NCI-H2171 (cell line): ENCODE results near the gene ARHGAP32.

Experiments used
- DNase-seq: peaks from one replicate; lab custom pipeline; 2025; lab: John Stamatoyannopoulos, UW

The ARHGAP32 gene

DNA sequence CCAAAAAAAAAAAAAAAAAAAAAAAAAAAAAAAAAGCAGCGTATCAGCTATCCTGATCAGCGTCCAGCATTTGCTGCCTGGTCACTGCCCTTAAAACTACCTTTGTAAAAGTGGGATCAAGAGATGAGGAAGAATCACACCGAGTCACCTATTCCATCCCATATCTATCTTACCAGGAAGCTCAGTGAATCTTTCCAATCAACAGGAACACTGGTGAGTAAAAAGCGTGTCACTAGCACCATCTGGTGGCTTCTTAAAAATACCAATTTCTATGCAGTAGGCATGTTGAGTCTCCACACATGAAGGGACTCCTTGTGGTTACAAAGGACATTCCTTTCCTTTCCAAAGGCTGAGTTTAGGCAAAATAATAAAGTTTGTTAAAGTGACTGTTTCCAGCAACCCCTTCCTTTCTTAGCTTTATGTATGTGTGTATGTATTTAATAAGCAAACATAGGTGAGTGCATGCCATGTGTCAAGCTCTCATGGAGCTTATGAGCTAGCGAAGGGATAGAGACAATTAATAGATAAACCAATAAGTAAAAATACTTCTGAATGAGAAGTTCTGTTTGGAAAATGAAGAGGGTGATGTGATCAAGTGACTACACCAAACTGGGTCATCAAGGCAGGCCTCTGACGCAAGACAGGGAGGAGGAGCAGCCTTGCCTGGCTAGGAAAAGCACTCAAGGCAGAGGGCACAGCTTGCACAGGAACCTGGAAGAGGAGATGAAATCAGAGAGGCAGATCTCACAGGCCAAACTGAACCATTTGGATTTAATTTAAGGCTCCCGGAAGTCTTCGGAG is 235.5 kb downstream of the ARHGAP32 start:
- peak; percentile 54 for DNase-seq

DNA sequence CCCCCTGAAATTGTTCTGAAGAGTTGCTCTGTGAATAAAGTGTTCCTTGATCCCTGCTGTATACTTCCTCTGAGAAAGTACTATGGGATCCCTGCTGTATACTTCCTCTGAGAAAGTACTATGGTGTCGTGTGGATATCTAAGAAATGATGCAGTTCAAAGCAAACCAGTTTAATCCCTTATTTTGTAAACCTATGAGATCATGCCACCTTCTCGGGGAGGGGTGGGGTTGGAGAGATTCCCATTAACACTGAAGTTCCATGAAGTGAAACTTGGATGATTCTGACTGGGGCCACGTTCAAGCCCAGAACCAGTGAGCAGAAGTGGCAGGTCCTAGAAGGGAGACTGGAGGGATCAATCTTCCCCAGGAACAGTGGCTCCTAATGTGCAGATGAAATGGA is 236.5 kb downstream of the ARHGAP32 start:
- no peak for DNase-seq

DNA sequence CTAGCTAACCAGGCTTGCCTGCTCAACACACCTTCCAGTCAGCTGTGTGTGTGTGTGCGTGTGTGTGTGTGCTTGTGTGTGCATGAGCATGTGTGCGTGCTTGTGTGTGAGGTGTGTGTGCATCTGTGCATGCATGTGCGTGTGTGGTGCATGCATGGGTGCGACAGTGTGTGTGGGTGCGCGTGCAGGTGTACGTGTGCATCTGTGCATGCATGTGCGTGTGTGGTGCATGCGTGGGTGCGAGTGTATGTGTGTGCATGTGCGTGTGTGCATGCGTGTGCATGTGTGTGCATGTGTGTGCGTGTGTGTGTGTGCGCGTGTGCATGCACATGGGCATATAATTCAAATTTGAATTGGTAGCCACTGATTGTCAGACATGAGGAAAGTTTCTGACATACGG is 239.0 kb downstream of the ARHGAP32 start:
- DNase-seq, result no peak

DNA sequence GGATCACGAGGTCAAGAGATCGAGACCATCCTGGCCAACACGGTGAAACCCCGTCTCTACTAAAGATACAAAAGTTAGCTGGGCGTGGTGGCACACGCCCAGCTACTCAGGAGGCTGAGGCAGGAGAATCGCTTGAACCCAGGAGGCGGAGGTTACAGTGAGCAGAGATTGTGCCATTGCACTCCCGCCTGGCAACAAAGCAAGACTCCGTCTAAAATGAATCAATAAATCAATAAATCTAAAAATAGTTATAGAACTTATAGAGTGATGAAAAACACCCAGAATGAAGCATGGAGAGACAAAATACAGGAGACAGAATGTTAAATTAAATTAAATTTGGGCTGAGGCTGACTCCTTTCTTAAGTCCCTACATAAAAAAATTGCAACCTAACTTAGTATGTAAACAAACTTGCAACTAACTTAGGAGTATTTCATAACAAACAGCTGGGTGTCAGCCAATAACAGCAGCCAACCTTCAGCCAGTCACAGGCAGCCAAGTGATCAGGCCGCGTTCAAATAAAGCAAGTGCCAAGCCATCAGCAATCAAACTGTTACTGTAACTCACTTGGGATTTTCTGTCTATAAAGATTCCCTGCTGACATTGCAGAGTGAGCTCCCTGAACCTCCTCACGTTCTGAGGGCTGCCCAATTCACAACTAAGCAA is 242.2 kb downstream of the ARHGAP32 start:
- DNase-seq, result no peak

DNA sequence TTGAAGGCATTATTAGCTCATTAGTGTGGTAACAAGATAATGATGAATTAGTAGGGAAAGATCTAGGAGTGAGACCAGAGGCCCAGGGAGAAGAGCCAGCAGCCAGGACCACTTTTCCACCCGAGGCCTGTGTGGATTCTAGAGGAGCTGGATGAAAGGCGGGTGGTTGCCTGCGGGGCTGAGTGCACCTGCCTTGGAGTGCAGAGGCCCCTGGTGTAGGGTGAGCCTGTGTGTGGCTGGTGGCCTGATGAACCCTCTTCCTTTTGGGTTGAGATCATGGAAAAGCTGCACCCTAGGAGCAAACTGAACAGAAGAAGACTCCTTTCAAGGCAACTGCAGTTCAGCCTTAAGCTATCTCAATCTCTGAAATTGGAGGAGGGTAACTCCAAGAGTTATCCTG is 243.5 kb downstream of the ARHGAP32 start:
- DNase-seq, result no peak

DNA sequence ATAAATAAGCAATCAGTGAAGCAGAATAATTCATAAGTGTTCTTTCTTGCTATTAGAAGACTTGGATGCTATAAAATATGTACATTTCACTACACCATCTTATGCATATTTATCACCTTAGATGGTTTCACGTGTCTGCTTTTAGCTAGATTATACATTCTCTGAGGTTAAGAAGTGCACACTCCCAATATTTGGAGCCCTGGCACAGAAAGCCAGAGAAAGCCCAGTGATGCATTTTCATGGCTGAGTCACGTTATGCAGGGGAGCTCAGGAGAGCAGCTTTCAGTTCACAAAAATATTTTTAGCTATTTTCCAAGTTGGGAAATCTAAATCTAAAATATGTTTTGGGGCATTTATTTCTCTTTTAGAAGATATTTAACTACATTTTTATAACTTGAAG is 244.4 kb downstream of the ARHGAP32 start:
- DNase-seq, result no peak

DNA sequence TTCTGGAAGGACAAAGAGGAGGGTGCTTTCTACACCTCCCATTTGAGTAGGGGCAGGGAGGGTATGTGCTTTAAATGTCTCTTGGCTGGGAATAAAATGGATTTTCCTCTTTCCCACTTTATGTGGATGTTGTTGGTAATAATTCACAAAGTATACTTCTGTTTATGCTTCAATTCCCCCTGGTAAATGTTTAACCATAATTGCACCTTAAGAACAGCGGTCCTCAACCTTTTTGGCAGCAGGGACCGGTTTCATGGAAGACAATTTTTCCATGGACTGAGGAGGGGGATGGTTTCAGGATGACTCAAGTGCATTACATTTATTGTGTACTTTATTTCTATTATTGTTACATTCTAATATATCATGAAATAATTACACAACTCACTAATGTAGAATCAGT is 245.5 kb downstream of the ARHGAP32 start:
- DNase-seq, result no peak

DNA sequence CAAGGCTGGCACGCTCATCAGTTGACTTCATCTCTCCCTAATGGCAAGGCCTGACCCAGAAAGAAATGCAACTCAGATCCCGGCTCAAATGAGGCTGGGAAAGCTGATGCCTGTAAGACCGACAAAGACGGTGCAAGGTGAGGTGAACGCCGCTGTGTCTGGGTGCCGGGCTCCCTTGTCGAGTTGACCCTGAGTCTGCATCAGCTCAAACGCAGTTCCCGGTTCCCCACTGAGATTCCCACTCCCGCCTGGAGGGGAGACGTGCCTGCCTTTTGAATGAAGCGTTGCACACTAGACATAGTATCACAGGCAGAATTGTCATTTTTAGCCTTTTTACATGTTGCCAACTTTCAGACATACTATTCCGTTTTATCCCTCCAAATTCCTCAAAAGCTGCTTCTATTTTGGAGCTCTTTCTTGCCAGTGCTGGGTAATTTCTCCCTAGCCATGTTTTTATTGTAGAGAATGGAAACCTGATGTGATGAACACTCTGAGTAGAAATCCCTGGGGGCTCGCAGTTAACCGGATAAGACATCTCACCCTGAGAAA is 248.6 kb downstream of the ARHGAP32 start:
- DNase-seq, result no peak

DNA sequence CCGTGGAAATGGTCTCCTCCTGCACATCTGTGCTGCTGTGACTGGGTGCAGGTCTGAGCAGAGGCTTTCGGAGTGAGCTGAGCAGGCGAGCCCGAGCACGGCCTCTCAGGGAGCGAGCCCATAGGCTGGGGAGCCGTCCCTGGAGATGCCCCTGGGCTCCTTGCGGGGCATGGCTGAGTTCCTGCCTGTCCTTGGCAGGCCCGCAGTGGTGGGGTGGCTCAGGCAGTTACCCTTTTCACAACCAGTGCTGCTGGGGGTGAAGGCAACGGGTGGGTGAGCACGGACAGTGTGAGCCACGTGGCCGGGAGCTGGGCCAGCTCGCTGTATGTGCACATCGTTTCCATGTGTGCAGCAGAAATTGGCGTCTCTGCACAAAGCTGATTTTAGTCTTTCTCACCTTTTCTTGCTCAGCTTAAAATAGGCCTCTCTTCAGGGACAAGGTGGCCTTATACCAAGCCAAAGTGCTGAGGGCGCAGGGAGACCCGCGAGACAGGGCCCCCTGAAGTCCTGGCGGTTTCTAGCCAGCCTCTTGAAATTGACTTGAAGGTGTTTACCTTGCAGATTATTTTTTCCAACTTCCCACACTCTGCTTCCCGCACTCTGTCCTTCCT is 249.2 kb downstream of the ARHGAP32 start, which contains the start of gene TP53AIP1:
TP53AIP1 (minus strand) TSS at position 55 of the 611 bp plus-strand sequence. CDS start 5,053 bp downstream, outside the sequence.
- DNase-seq, result no peak

DNA sequence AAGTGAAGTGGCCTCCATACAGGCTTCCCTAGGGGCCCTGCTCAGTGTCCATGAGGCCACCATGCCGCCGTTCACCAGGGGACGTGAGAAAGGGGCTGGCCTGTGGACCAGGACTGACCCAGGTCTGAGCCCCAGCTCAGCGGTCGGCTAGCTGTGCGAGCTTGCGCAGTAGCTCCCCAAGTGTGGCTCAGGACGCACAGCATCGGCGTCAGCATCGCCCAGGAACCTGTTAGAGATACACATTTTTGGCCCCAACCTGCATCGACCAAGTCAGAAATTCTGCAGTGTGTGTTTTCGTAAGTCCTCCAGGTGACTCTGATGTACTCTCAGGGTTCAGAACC is 249.9 kb downstream of the ARHGAP32 start:
- DNase-seq, result no peak

DNA sequence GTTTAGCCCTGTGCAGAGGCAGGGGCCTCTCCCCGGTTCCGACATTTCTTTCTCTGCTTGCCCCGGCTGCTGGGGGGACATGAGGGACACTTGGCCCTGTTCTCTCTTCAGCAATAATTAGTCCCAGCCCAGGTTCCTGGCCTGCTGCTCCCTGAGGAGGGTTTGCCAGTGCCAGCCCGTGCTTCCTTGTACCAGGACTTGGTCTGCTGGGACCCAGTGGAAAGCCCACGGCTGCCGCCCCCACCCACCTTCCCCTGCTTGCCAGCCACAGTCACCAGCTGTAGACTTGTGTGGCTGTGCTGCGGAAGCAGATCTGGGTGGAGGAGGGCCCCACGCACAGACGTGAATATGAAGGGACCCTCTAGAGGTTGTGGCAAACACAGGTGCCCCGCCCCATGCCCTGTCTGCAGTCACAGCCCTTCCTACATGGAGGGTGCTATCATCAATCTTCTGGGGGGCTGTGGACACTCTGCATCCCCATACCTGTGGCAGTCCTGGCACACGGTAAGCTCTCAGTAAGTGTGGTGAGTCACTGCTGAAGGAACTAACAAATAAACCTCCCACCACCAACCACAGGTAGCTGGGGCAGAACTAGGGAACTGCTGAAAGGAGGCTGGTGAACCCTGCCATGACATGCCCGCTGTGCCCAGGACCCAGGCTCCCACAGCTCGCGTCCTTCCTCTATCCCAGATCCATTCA is 250.4 kb downstream of the ARHGAP32 start:
- no peak for DNase-seq

DNA sequence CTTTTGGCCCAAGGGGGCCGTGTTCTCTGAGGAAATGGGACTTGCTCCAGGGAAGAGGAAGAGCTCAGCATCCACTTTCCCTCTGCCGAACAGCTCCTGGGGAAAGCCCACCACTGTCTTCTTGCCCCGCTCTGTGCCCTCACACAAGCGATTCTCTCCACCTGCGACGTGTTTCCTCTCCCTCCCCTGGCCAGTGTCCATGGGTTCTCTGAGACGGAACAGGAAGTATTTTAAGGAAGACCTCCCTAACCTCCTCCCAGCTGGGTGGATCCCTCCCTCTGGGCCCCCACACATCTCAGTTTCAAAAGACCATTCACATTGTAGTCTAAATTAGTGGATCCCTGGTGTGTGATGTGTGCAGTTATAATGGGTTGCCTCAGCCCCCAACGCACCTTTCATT is 251.0 kb downstream of the ARHGAP32 start:
- no peak for DNase-seq

DNA sequence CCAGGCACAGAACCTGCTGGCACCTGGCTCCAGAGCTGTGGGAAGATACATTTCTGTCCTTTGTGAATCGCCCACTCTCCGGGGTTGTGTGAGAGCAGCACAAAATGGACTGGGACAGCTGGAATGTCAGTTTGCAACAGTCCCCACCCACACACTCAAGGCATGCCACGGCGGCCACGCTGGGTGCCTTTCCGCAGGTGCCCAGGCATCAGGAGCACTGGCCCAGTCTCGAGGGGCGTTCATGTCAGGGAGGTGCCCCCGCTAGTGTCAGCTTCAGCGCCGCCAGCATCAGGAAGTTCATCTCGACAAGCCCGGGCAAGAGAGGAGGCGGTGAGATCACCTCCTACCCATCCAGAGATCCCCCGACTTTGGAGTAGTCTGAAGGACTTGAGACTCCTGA is 251.5 kb downstream of the ARHGAP32 start:
- no peak for DNase-seq

DNA sequence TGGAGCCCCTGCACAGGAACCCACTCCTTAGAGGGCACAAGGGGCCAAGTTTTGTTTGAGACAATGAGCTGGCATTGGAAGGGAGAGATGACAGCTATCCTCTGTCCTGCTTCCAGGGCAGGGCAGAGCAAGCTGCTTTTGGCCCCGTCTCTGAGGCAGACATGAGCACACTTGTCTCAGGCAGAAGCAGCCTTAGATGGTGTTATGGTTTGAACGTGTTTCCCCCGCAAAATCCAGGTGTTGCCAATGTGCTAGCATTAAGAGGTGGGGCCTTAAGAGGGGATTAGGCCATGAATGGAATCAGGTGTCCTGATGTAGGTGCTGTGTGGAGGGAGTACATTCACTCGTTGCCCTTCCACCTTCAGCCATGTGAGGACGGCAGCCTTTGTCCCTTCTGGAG is 252.0 kb downstream of the ARHGAP32 start:
- no peak for DNase-seq

DNA sequence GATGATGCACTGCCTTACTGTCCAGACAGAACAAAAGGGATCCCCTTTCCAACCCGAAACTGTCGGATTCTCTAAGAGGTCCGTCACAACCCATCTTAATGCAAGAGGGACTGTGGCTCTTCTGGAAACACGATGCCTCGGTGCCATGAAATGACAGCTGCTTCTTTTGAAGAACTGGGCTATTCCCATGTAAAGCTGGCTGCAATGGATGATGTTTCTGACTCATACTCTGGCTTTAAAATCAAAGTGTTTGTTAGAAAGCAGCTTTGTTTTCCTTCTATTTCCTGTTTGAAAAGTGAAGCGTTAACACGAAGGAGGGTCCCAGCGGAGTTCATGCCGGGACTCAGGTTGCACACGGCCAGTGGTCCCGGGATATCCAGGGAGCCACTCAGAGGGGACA is 252.5 kb downstream of the ARHGAP32 start:
- no peak for DNase-seq

DNA sequence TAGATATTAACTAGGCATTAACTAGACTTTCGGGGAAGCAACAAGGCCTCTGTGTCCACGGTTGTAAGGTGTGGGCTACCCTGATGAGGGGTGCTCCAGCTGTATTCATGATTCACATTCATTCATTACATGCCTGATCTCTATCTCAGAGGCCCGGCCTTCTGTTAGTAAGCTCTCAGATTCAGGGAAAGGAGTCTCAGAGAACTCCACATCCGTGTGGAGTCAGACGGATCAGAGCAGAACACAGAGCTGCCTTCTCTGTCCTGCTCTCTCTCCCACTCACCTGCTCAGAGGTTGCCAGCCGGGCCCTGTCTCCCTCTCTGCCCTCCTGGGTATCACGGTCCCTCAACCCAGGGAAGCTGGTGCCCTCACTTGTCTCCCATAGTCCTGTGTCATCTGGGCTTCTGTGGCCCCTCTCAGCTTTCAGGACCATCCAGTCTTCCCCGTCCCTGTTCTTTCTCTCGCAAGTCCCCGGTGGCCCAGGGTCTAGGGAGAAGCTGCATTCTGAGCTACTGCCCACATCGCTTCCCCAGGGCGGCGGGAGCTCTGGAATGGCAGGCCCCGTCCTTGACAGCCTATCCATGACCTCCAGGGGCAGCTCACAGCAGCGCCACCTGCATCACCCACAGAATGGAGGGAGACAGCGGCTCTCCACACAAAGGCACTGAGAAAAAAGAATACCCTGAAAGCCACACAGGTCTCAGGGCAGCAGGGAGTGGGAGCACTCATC is 253.8 kb downstream of the ARHGAP32 start:
- no peak for DNase-seq

DNA sequence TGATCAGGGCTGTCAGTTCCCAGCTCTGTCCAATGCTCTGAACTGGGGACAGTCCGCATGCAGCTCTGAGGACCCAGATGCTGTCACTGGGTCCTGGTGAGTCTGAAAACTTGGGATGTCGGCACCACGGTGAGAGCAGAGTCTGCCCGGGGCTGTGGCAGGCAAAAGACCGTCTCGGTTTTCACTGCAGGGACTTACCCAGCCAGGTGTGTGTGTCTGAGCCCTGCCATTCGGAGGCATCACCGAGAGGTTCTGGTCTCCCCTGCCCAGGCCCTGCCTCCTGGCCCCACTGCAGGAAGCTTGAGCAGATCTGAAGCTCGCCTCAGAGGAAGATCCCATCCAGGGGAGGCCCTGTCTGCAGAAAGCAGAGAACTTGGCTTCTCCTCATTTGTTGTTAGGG is 254.6 kb downstream of the ARHGAP32 start:
- DNase-seq, result no peak

DNA sequence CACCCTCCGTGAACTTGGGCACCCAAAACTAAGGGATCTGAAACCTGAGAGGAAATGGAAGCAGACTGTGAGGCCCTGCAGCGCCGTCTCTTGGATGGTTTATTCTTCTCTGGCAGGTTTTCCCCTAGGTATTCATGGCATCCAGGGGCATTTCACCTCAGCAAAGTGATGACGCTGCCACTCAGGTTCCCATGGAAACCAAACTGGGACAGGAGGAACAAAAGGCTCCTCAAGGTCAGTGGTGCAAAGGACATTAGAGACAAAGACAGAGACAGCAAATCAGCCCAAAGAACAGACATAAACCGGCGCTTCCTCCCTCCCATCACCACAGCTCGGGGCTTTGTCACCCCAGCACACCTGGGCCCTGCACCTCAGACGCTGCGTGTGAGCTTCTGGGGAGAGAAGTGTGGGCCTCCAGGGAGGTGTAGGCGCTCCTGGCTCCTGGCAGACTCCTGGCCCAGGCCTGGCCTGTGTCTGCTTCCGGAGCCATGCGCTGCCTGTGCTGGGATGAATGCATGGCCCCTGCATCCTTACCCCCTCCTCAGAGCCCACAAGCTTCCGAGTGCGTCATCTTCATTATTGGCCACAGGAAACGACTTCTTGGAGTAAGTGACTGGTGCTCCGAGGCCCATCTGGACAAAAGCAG is 255.4 kb downstream of the ARHGAP32 start:
- peak; percentile 53 for DNase-seq

DNA sequence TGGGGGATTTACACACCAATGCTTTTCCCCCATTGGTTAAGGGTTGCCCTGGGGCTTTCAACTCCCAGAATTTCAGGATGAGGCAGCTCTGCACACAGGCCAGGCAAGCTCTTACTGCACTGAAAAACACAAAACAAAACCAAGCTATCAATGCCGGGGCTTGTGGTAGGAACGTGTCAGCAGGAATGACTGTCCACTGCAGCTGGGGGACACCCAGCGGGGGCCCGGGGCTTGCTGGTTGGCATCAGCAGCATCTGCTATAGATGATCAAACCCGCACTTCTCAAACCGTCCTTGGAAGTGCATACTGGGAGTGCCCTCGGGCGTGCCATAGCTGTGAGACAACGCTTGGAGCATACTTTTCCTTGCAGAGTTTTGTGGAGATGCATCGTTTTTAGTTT is 257.2 kb downstream of the ARHGAP32 start:
- no peak for DNase-seq

DNA sequence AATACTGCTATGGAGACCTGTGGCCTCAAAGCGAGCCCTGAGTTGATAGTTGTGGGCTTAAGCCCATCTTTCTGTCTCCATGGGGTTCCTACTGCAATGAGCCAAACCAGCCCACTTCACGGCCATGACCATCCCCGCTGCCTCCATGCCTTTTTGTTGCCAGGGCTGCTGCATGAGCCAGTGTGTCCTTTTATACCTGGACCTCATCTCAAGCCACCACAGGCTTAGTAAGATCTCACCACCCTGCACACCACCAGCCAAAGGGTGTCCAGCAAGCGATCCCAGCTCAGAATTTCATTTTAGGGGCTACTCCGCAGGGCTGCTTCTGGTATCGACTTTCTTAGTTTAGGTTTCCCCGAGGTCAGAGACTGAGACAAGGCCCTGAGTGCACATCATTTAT is 257.8 kb downstream of the ARHGAP32 start:
- DNase-seq, result no peak

DNA sequence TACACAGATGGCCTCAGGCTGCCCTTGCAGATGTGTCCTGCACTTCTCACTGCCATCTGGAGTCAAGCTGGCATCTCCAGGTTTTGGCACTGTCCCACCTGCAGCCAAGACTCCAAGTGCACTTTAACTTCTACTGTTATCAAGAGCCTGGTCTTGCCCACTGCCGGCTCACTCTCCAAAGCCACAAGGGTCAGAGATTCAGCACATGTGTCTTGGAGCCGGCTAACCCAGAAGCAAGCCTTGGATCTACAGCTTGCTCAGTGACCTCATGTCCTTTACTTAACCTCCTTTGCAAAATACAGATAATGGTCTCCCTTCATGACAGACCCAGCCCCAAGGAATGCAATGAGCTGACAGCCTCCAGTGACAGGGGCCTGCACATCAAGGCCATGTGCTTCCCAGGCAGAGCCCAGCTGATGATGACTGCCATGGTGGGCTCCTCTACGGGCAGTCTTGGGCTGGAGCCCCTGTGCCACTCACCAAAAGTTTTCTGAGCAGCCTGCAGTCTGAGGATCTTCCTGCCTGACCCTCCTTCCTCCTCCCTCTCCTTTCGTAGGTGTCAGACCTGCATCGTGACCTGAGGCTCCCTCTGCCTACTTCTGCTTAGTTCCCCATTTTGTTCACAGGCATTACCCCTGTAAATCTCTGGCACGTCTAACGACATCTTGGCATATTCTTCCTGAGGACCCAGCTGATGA is 258.5 kb downstream of the ARHGAP32 start:
- no peak for DNase-seq
